Lower leg skin (tissue), 3 donors: ENCODE measurements around the gene KRT31.

Experiments used
- POLR2A ChIP-seq, 2 donors: fragments of 450-650 bp; IDR thresholded peaks; one replicate each; pipeline ENCODE4 v1.6.1; 2016 to 2017; ENCODE audit warnings: antibody characterized with exemption in 2 of 2, mild to moderate bottlenecking in 1 of 2, moderate library complexity in 1 of 2
- TF ChIP-seq, protein P1 (sequence below), 3 donors: fragments of 450-650 bp; IDR thresholded peaks; one replicate each; pipeline ENCODE4 v1.5.1; 2016; ENCODE audit warnings: antibody characterized with exemption in 3 of 3, mild to moderate bottlenecking in 3 of 3, moderate library complexity in 2 of 3

DNA sequence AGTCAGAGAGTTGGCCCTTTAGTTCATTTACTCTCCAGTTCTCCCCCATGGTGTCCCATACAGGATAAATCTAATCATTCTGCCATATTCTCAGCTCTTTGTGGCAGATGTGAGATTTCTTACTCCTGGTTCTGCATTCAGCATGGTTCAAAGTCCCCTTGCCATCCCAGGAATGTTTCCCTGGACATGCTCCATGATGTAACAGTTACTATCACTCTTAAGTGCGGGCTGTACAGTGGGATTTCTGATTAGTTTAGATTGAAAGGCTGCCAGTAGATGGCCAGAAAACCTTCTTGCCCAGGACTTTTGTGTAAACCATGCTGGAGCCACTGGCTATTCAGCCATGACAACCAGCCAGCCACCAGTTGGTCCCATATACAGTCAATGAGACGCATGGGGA, 16.6 kb upstream of the KRT31 start:
- TF ChIP-seq POLR2A (IDR thresholded peaks at IDR 0.05): no peak
- TF ChIP-seq, protein P1, sequence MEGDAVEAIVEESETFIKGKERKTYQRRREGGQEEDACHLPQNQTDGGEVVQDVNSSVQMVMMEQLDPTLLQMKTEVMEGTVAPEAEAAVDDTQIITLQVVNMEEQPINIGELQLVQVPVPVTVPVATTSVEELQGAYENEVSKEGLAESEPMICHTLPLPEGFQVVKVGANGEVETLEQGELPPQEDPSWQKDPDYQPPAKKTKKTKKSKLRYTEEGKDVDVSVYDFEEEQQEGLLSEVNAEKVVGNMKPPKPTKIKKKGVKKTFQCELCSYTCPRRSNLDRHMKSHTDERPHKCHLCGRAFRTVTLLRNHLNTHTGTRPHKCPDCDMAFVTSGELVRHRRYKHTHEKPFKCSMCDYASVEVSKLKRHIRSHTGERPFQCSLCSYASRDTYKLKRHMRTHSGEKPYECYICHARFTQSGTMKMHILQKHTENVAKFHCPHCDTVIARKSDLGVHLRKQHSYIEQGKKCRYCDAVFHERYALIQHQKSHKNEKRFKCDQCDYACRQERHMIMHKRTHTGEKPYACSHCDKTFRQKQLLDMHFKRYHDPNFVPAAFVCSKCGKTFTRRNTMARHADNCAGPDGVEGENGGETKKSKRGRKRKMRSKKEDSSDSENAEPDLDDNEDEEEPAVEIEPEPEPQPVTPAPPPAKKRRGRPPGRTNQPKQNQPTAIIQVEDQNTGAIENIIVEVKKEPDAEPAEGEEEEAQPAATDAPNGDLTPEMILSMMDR (IDR thresholded peaks at IDR 0.05): no peak
